Measurements from ENCODE around the gene HMGA1. TPM values are rescaled to one million over a fixed set of nuclear protein-coding genes. Genes with fewer than 3 reads are reported as not detected.
"Not testable (repeated sequence)": the region's sequence is repeated elsewhere in the genome, so short reads cannot be mapped to it uniquely, and the experiment has no call there.

The HMGA1 gene
- total RNA-seq, 1 experiment from 2014 or later, result 360 TPM

- in situ Hi-C loops (cut with HindIII; ENCODE audit: low sequenced_read_pairs), result no loop called here
- DNase-seq (ENCODE audit: low spot score), result peak; percentile 73
Measured at GRCh38 chr6:34248198-34248726, 11.6 kb downstream of the HMGA1 start.

- in situ Hi-C loops (cut with HindIII; ENCODE audit: low sequenced_read_pairs), result no loop called here
- peak; percentile 97 for DNase-seq (ENCODE audit: low spot score)
Measured at GRCh38 chr6:34248727-34249468, 12.2 kb downstream of the HMGA1 start, which contains the start of gene SMIM29. Gene SMIM29 (minus strand): TSS chr6:34249006. CDS start chr6:34247791, 1,215 bp downstream.

- no peak for DNase-seq (ENCODE audit: low spot score)
- in situ Hi-C loops (cut with HindIII; ENCODE audit: low sequenced_read_pairs), result no loop called here
Measured at GRCh38 chr6:34249469-34250261, 13.0 kb downstream of the HMGA1 start.

- in situ Hi-C loops (cut with HindIII; ENCODE audit: low sequenced_read_pairs); DNase-seq (ENCODE audit: low spot score): not testable (repeated sequence)
Measured at GRCh38 chr6:34252395-34252794, 15.7 kb downstream of the HMGA1 start.

GRCh38 chr6:34259529-34260069 lies 22.9 kb downstream of the HMGA1 start:
- DNase-seq (ENCODE audit: low spot score), result no peak
- in situ Hi-C loops (cut with HindIII; ENCODE audit: low sequenced_read_pairs), result no loop called here

GRCh38 chr6:34260576-34261267 lies 24.0 kb downstream of the HMGA1 start:
- in situ Hi-C loops (cut with HindIII; ENCODE audit: low sequenced_read_pairs), result no loop called here
- no peak for DNase-seq (ENCODE audit: low spot score)

GRCh38 chr6:34263484-34263883 lies 26.8 kb downstream of the HMGA1 start:
- in situ Hi-C loops (cut with HindIII; ENCODE audit: low sequenced_read_pairs); DNase-seq (ENCODE audit: low spot score): not testable (repeated sequence)

- no peak for DNase-seq (ENCODE audit: low spot score)
- in situ Hi-C loops (cut with HindIII; ENCODE audit: low sequenced_read_pairs), result no loop called here
Measured at GRCh38 chr6:34267746-34268145, 31.1 kb downstream of the HMGA1 start.

- in situ Hi-C loops (cut with HindIII; ENCODE audit: low sequenced_read_pairs); DNase-seq (ENCODE audit: low spot score): not testable (repeated sequence)
Measured at GRCh38 chr6:34269132-34269531, 32.5 kb downstream of the HMGA1 start.

- DNase-seq (ENCODE audit: low spot score); in situ Hi-C loops (cut with HindIII; ENCODE audit: low sequenced_read_pairs): not testable (repeated sequence)
Measured at GRCh38 chr6:34269658-34270341, 33.1 kb downstream of the HMGA1 start.

GRCh38 chr6:34272013-34272926 lies 35.6 kb downstream of the HMGA1 start:
- in situ Hi-C loops (cut with HindIII; ENCODE audit: low sequenced_read_pairs), result no loop called here
- no peak for DNase-seq (ENCODE audit: low spot score)

- in situ Hi-C loops (cut with HindIII; ENCODE audit: low sequenced_read_pairs), result no loop called here
- no peak for DNase-seq (ENCODE audit: low spot score)
Measured at GRCh38 chr6:34273242-34273805, 36.7 kb downstream of the HMGA1 start.

- no peak for DNase-seq (ENCODE audit: low spot score)
- in situ Hi-C loops (cut with HindIII; ENCODE audit: low sequenced_read_pairs), result no loop called here
Measured at GRCh38 chr6:34274129-34274528, 37.5 kb downstream of the HMGA1 start.

GRCh38 chr6:34275128-34275804 lies 38.6 kb downstream of the HMGA1 start:
- no peak for DNase-seq (ENCODE audit: low spot score)
- in situ Hi-C loops (cut with HindIII; ENCODE audit: low sequenced_read_pairs), result no loop called here

- no peak for DNase-seq (ENCODE audit: low spot score)
- in situ Hi-C loops (cut with HindIII; ENCODE audit: low sequenced_read_pairs), result no loop called here
Measured at GRCh38 chr6:34276191-34276590, 39.5 kb downstream of the HMGA1 start.

- DNase-seq (ENCODE audit: low spot score), result peak; percentile 77
- in situ Hi-C loops (cut with HindIII; ENCODE audit: low sequenced_read_pairs), result no loop called here
Measured at GRCh38 chr6:34276881-34277762, 40.4 kb downstream of the HMGA1 start.

Measured in G401 (cell line).